Muscle of back (tissue), 11 donors: ENCODE measurements around the gene LRP2. TPM values are rescaled to one million over a fixed set of nuclear protein-coding genes. Genes with fewer than 3 reads are reported as not detected.

Experiments used
- DNase-seq, 3 donors: peaks; one replicate each; pipeline versions ENCODE4 v3.0.0 to v3.0.0-alpha.2; 2013
- polyA plus RNA-seq, 10 donors: library from polyadenylated mRNA; unstranded; fragments of 120-200 nt; gene quantifications; one replicate each; pipeline ENCODE4 v1.2.1, GENCODE V29; 2013; ENCODE audit not compliant: insufficient read length in 10 of 10

Gene LRP2
- polyA plus RNA-seq, 10 donors, result 0.03 to 0.84 (median 0.13) TPM

GRCh38 chr2:169247211-169247610 lies 115.1 kb downstream of the LRP2 start:
- DNase-seq, result no peak

DNA sequence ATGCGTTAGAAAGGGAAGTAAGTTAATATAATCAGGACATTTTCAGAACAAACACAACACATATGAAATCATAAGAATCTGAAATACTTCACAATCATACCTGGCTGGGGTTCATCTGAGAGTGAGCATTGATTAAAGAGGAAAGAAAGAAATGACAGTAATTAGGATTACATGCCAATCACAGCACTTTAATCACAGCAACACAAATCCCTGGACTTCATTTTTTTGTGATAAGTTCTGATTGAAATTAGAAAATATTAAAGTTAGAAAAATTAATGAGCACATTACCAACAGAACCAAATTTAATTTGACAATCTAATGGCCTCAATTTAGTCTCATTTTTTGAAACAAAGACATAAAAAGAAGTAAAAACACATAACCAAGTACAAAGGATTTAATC lies 121.9 kb downstream of the LRP2 start:
- DNase-seq, result no peak

- no peak for DNase-seq
Observed at GRCh38 chr2:169237939-169238338, 124.4 kb downstream of the LRP2 start.

DNA sequence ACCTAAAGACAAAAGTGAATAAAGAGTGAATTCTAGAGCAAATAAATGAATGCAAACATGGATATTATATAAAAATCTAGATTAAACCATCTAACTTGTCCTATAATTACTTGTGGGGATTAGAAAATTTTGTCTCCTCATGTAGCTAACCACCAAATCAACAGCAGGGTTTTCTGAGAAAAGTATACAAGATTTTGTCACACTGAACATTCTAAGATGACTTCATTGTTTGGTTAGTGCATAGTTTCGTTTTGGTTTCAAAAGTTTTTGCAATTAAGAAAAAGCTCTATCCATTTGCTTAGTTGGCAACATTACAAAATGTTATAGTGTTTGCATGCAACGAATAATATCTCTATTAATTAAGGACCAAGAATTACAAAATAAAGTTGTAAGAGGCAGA lies 125.0 kb downstream of the LRP2 start:
- no peak for DNase-seq

DNA sequence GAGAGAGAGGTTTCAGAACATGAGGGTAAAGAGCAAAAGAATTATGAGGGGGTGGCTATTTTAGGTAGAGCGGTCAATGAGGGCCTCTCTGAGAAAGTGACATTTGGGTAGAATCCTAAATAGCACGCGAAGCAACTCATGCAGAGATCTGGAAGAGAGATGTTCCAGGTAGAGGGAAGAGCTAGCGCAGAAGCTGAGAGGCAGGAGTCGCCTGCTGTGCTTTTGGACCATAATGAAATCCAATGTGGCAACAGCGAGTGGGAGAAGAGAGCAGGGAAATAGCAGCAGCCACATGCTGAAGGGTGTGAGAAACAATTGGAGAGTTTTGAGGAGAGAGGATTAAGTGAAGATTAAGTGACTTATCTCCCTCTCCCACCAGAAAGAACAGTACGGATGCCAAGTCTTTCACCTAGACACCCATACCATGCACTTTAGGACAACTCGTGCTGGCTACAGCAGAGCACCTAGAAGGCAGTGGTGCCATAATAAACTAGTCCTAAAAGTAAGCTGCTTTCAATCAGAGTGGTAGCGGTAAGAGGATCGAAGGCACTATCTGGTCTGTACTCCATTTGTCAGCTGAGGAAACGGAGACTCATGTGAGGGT lies 129.7 kb downstream of the LRP2 start:
- DNase-seq, result no peak

DNA sequence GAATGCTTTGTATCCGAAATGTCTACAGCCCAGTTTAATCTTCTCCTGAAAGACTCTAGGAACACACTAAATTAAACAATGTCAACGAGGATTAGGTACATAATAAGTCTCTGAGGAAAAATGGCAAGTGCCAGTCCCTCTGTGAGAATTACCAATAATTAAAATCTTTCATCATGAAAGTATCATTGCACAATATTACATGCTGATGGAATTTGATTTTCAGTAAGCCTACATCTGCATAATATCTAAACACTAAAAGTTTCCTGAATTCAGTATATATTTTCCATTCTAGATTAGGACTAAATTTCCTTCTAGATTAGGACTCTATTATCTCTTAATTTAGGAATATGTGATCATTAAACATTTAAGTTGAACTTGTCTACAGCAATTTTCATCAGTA lies 132.1 kb downstream of the LRP2 start:
- no peak for DNase-seq

DNA sequence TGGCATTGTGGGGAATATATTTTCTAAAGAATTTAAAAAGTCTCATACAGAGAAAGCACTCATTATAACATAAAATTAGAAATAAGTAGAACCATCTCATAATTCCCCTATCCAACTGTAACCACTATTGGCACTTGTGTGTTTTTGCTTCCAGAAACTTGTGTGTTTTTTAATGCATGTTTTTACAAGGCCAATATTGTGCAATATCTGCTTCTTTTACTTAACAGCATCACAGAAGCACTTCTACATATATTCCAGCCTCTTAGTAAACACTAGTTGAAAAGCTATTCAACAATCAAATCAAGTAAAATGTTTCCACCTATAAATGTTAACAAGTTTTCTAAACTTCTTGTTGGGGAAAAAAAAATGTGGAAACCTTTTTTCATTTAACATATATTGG lies 132.7 kb downstream of the LRP2 start:
- DNase-seq, result no peak

GRCh38 chr2:169225906-169226305 lies 136.4 kb downstream of the LRP2 start:
- DNase-seq, result no peak

GRCh38 chr2:169225233-169225750 lies 137.0 kb downstream of the LRP2 start:
- DNase-seq, result no peak

- no peak for DNase-seq
Observed at GRCh38 chr2:169222665-169223064, 139.7 kb downstream of the LRP2 start.

GRCh38 chr2:169221745-169222369 lies 140.5 kb downstream of the LRP2 start:
- DNase-seq, result peak; percentile 1 to 27 (median 3)

- DNase-seq, result no peak
Observed at GRCh38 chr2:169210917-169211316, 151.4 kb downstream of the LRP2 start.

DNA sequence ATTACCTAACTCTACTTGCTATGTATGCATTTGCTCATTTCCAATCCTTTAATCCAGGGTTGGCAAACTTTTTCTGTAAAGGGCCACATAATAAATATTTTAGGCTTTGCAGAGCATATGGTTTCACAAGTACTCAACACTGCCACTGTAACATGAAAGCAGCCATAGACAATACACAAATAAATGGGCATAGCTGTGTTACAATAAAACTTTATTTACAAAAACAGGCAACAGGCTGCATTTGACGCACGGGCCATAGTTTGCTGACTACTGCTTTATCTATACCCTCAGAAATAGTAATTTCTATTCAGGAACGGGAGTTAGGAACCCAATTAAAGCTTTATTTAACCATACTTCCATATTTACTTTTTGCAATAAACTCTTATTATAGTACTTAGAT lies 154.3 kb downstream of the LRP2 start:
- no peak for DNase-seq

DNA sequence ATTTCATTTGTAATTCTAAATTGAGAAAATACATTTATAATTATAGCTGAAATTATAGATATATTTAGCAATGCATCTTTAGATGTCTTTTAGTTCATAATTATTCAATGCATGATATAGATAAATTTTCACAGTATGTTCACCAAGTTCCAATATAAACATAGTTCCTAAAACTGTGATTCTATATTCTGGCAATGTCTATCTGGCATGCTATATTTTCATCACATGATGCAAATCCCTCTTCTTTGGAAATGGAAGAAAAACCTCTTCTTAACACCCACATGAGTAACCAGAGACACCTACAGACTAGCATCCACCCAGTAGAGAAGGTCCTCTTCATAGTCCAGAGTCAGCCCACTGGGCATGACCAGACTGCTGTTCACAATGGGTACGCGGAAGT lies 157.2 kb downstream of the LRP2 start:
- DNase-seq, result no peak

DNA sequence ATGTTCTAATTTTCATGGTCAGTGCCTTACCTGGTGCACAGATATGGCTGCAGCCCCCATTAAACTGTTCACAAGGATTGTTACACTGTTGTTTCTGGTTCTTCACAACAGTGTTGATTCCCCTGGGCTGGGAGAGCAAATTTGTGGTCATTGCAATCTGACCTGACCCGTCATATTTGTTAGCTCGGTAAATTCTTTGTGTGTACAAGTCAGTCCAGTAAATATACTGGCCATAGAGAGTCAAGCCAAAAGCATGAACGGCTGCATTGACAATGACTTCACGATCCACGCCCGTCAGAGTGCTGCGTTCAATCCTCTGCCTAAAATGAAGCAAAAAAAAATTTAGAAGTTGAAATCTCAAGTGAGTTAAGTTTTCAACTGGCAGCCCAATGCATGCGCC lies 158.4 kb downstream of the LRP2 start:
- DNase-seq, result no peak

- DNase-seq, result no peak
Observed at GRCh38 chr2:169200756-169201155, 161.6 kb downstream of the LRP2 start.

DNA sequence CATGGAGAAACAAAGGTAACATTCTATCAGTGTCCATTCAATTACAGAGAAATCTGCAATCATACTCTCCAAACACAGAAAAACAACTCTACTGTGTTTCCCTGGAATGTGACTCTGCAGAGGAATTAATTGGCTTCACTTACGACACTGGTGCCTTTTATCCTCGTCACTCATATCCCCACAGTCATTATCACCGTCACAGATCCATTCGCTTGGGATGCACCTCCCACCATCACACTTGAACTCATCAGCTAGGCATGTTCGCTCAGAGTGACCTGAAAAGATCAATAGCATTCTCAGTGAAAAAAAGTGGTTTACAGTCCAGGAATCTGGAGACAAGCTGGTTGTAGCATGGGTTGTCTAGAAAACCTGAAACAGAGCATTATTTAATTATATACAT lies 168.7 kb downstream of the LRP2 start:
- DNase-seq, result no peak

GRCh38 chr2:169190197-169190775 lies 172.0 kb downstream of the LRP2 start:
- no peak for DNase-seq

GRCh38 chr2:169189132-169189531 lies 173.2 kb downstream of the LRP2 start:
- no peak for DNase-seq

GRCh38 chr2:169185711-169186110 lies 176.6 kb downstream of the LRP2 start:
- no peak for DNase-seq

DNA sequence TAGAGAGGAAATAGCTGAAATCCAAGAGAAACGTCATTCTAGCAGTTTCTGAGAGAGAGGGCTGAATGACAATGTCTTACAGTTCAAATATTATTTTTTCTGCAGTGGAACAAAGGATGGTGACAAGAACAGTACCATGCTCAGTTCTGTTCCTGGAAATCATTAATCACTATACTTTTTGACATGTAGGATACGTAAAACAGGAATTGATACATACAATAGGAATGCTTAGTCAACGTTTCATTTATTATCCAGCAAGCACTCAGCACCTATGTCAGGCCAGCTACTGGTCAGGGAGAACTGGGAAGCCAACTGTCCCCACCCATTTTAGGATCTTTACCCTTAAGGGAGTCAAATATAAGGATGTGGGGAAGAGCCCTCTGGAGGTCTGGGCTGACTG lies 178.3 kb downstream of the LRP2 start:
- DNase-seq, result no peak

- DNase-seq, result no peak
Observed at GRCh38 chr2:169182573-169182972, 179.8 kb downstream of the LRP2 start.

GRCh38 chr2:169178804-169179390 lies 183.4 kb downstream of the LRP2 start:
- no peak for DNase-seq
